Smooth muscle cell (in vitro differentiated cells): ENCODE data around the gene TSN. TPM values are rescaled to one million over a fixed set of nuclear protein-coding genes. Genes with fewer than 3 reads are reported as not detected.
"Not testable (repeated sequence)": the region's sequence is repeated elsewhere in the genome, so short reads cannot be mapped to it uniquely, and the experiment has no call there.

Source experiments
- DNase-seq: peaks from one replicate; lab custom pipeline; 2025; ENCODE audit not compliant: unreplicated experiment; lab: John Stamatoyannopoulos, UW
- H2AFZ ChIP-seq: fragments of 200-600 bp; sonication (generic); 2 replicates; pipeline ENCODE4 v1.6.0; 2016; ENCODE audit warnings: antibody characterized with exemption, low read depth, mild to moderate bottlenecking
- H3F3A ChIP-seq: fragments of 200-600 bp; sonication (generic); 2 replicates; pipeline ENCODE4 v1.6.0; 2017; ENCODE audit warnings: antibody characterized with exemption, low read depth
- H3K27ac ChIP-seq: fragments of 200-600 bp; sonication (generic); 2 replicates; pipeline ENCODE4 v1.5.1; 2016; ENCODE audit warnings: low read depth, mild to moderate bottlenecking
- H3K27me3 ChIP-seq: fragments of 200-600 bp; sonication (generic); 2 replicates; pipeline ENCODE4 v1.6.1; 2016; ENCODE audit warnings: low read depth, mild to moderate bottlenecking
- H3K36me3 ChIP-seq: fragments of 200-600 bp; sonication (generic); 2 replicates; pipeline ENCODE4 v1.5.1; 2016; ENCODE audit warnings: low read depth
- H3K4me1 ChIP-seq: fragments of 200-600 bp; sonication (generic); 2 replicates; pipeline ENCODE4 v1.5.1; 2016; ENCODE audit warnings: low read depth
- H3K4me2 ChIP-seq: fragments of 200-600 bp; sonication (generic); 2 replicates; pipeline ENCODE4 v1.6.0; 2016; ENCODE audit warnings: mild to moderate bottlenecking
- H3K4me3 ChIP-seq: fragments of 200-600 bp; sonication (generic); 2 replicates; pipeline ENCODE4 v1.5.1; 2016; ENCODE audit warnings: mild to moderate bottlenecking
- H3K79me2 ChIP-seq: fragments of 200-600 bp; sonication (generic); 2 replicates; pipeline ENCODE4 v1.6.0; 2016; ENCODE audit warnings: low read depth, mild to moderate bottlenecking
- H3K9ac ChIP-seq: fragments of 200-600 bp; sonication (generic); 2 replicates; pipeline ENCODE4 v1.6.0; 2016; ENCODE audit warnings: low read depth
- H3K9me3 ChIP-seq: fragments of 200-600 bp; sonication (generic); replicated peaks from 2 replicates; pipeline ENCODE4 v1.5.1; 2016; ENCODE audit warnings: low read depth
- H4K20me1 ChIP-seq: fragments of 200-600 bp; sonication (generic); 2 replicates; pipeline ENCODE4 v1.6.0; 2016; ENCODE audit warnings: low read depth
- CTCF ChIP-seq: fragments of 200-600 bp; sonication (generic); IDR thresholded peaks from 2 replicates; pipeline ENCODE4 v1.5.1; 2017; ENCODE audit warnings: borderline replicate concordance, mild to moderate bottlenecking, antibody characterized with exemption; ENCODE audit not compliant: insufficient read depth, poor library complexity, severe bottlenecking
- WGBS: methylation state at CpG from one replicate; pipeline ENCODE4 v1.1.7; 2016; ENCODE audit warnings: low lambda C conversion rate; 5-methylcytosine and 5-hydroxymethylcytosine counted together
- polyA plus RNA-seq: library from polyadenylated mRNA; unstranded; fragments of >200 nt; fragmentation: Nextera tagmentation; extraction: Ambion mirVana; gene quantifications from 2 replicates; pipeline ENCODE4 v1.2.1, GENCODE V29; 2016
- total RNA-seq: library from RNA; depleted of rRNA; stranded (reverse); fragments of >200 nt; gene quantifications from 2 replicates; pipeline ENCODE4 v1.2.3, GENCODE V29; 2014

Gene TSN
- total and polyA plus RNA-seq, 2 experiments from 2014 or later, result 47.3 to 53.1 TPM

GRCh38 chr2:121723316-121723715 is 32.1 kb upstream of the TSN start:
- Histone ChIP-seq H3K4me3 (no peak overlapping the region), H3K4me1 (no peaks in the 10 kb centered on the region), H3K36me3 (peaks cover 13% of the 10 kb centered on the region), H3K4me2 (no peak overlapping the region), H3K79me2 (no peaks in the 10 kb centered on the region), H3K9me3 (no peaks in the 10 kb centered on the region), H3K9ac (no peak overlapping the region), H3F3A (peaks cover 4% of the 10 kb centered on the region), H3K27me3 (no peaks in the 10 kb centered on the region), H3K27ac (no peak overlapping the region), H2AFZ (no peak overlapping the region), H4K20me1 (no peaks in the 10 kb centered on the region)
- no peak for DNase-seq
- WGBS, result 93% methylated on average over 5 of the region's 5 CpGs
- TF ChIP-seq CTCF, result no peak

GRCh38 chr2:121727332-121727731 is 28.1 kb upstream of the TSN start:
- no peak for DNase-seq
- H3K4me1 ChIP-seq, result no peaks in the 10 kb centered on the region
- no peak overlapping the region for H3K27ac ChIP-seq
- H2AFZ ChIP-seq, result no peak overlapping the region
- H3K27me3 ChIP-seq, result no peaks in the 10 kb centered on the region
- peaks cover 26% of the 10 kb centered on the region for H3K36me3 ChIP-seq
- H3K79me2 ChIP-seq, result no peaks in the 10 kb centered on the region
- H3K4me3 ChIP-seq, result no peak overlapping the region
- H4K20me1 ChIP-seq, result no peaks in the 10 kb centered on the region
- H3K9me3 ChIP-seq, result no peaks in the 10 kb centered on the region
- no peak for TF ChIP-seq CTCF
- no peak overlapping the region for H3K4me2 ChIP-seq
- peaks cover 1% of the 10 kb centered on the region for H3F3A ChIP-seq
- H3K9ac ChIP-seq, result no peak overlapping the region
- whole genome bisulfite sequencing, result 98% methylated on average over 2 of the region's 2 CpGs

GRCh38 chr2:121727950-121728349 is 27.5 kb upstream of the TSN start:
- no peak for DNase-seq
- Histone ChIP-seq H3K27ac (no peak overlapping the region), H2AFZ (no peak overlapping the region), H3K4me1 (no peaks in the 10 kb centered on the region), H3K79me2 (peaks cover 4% of the 10 kb centered on the region), H3K9ac (no peak overlapping the region), H3K4me2 (no peak overlapping the region), H3K9me3 (no peaks in the 10 kb centered on the region), H3F3A (no peaks in the 10 kb centered on the region), H4K20me1 (no peaks in the 10 kb centered on the region), H3K36me3 (peaks cover 26% of the 10 kb centered on the region), H3K27me3 (no peaks in the 10 kb centered on the region), H3K4me3 (no peak overlapping the region)
- no peak for TF ChIP-seq CTCF

- no peaks in the 10 kb centered on the region for H3F3A ChIP-seq
- no peak overlapping the region for H3K27ac ChIP-seq
- H3K9me3 ChIP-seq, result no peaks in the 10 kb centered on the region
- H3K36me3 ChIP-seq, result peaks cover 32% of the 10 kb centered on the region
- H3K4me2 ChIP-seq, result no peak overlapping the region
- no peak overlapping the region for H2AFZ ChIP-seq
- WGBS, result 84% methylated on average over 6 of the region's 6 CpGs
- H3K9ac ChIP-seq, result no peak overlapping the region
- peaks cover 5% of the 10 kb centered on the region for H4K20me1 ChIP-seq
- H3K4me1 ChIP-seq, result peaks cover 8% of the 10 kb centered on the region
- TF ChIP-seq CTCF, result no peak
- no peaks in the 10 kb centered on the region for H3K27me3 ChIP-seq
- DNase-seq, result no peak
- peaks cover 30% of the 10 kb centered on the region for H3K79me2 ChIP-seq
- H3K4me3 ChIP-seq, result no peak overlapping the region
Observed at GRCh38 chr2:121731366-121731765, 24.1 kb upstream of the TSN start.

GRCh38 chr2:121734544-121734943 is 20.9 kb upstream of the TSN start:
- not testable (repeated sequence) for H3F3A ChIP-seq, H2AFZ ChIP-seq, H3K4me1 ChIP-seq, H3K9ac ChIP-seq, H3K9me3 ChIP-seq, H3K27ac ChIP-seq, H3K4me3 ChIP-seq, DNase-seq, H4K20me1 ChIP-seq, H3K27me3 ChIP-seq, H3K4me2 ChIP-seq
- peaks cover 13% of the 10 kb centered on the region for H3K36me3 ChIP-seq
- WGBS, result 97% methylated on average over 11 of the region's 11 CpGs
- peaks cover 34% of the 10 kb centered on the region for H3K79me2 ChIP-seq
